Left ventricle myocardium inferior (tissue), 1 donor: Measurements from ENCODE around the gene PXDN. TPM values are rescaled to one million over a fixed set of nuclear protein-coding genes. Genes with fewer than 3 reads are reported as not detected.

Experiments used
- DNase-seq: peaks from one replicate; pipeline ENCODE4 v3.0.0-alpha.2; 2020
- H3K27ac ChIP-seq: fragments of 200-600 bp; replicated peaks from 2 replicates; pipeline ENCODE4 v1.8.0; 2021
- H3K27me3 ChIP-seq: fragments of 200-600 bp; 2 replicates; pipeline ENCODE4 v1.8.0; 2021; ENCODE audit warnings: low read depth
- H3K36me3 ChIP-seq: fragments of 200-600 bp; 2 replicates; pipeline ENCODE4 v1.8.0; 2021
- H3K4me1 ChIP-seq: fragments of 200-600 bp; 2 replicates; pipeline ENCODE4 v1.8.0; 2021
- H3K4me3 ChIP-seq: fragments of 200-600 bp; 2 replicates; pipeline ENCODE4 v1.8.0; 2021; ENCODE audit warnings: mild to moderate bottlenecking, moderate library complexity
- H3K9me3 ChIP-seq: fragments of 200-600 bp; replicated peaks from 2 replicates; pipeline ENCODE4 v1.8.0; 2021
- intact Hi-C: fragments of 100-400 bp; cut with micrococcal nuclease; formaldehyde crosslinking; loops from one replicate; pipeline ENCODE4 v1.11.0; 2022
- total RNA-seq: library from RNA; stranded (reverse); fragmentation: NEBNext Ultra II Directional; extraction: Animal tissue kit (Norgen Biotek cat#: 25700); gene quantifications from one replicate; pipeline ENCODE4 v1.2.1, GENCODE V29; 2021
- TF ChIP-seq, protein P1 (sequence below): fragments of 200-600 bp; IDR thresholded peaks from 2 replicates; pipeline ENCODE4 v1.8.0; 2021; ENCODE audit warnings: antibody characterized with exemption, mild to moderate bottlenecking, borderline replicate concordance
- donor health status: DM: no; HTN: yes; CAD: no; lungs with severe emphysema.

PXDN gene
- total RNA-seq, 1 donor from 2014 or later = 15.7 TPM

DNA sequence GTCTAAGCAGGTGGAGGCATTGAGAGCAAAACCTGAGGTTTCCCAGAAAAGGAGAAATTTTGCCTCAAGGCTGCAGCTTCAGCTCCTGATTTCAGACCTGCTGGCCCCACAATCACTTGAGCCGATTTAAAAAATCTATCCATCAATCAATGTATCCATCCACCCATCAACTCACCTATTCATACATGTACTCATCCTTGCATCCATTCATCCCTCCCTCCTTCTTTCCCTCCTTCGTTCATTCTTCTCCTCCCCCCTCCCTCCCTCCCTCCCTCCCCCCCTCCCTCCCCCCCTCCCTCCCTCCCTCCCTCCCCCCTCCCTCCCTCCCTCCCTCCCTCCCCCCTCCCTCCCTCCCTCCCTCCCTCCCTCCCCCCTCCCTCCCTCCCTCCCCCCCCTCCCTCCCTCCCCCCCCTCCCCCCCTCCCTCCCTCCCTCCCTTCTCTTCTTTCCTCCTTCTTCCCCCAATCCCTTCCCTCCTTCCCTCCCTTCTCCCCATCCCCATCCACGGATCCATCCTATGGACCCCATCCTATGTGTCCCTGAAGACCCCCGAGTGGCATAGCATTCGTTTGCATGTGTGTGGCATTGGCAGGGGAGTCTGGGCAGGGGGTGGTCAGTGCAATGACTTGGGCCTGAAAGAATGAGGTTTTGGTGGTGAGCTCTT lies 6.1 kb upstream of the PXDN start:
- Histone ChIP-seq H3K36me3 (no peaks in the 10 kb centered on the region), H3K4me1 (peaks cover 7% of the 10 kb centered on the region), H3K27me3 (peaks cover 72% of the 10 kb centered on the region), H3K9me3 (no peaks in the 10 kb centered on the region), H3K4me3 (no peak overlapping the region), H3K27ac (no peak overlapping the region)
- TF ChIP-seq, protein P1, sequence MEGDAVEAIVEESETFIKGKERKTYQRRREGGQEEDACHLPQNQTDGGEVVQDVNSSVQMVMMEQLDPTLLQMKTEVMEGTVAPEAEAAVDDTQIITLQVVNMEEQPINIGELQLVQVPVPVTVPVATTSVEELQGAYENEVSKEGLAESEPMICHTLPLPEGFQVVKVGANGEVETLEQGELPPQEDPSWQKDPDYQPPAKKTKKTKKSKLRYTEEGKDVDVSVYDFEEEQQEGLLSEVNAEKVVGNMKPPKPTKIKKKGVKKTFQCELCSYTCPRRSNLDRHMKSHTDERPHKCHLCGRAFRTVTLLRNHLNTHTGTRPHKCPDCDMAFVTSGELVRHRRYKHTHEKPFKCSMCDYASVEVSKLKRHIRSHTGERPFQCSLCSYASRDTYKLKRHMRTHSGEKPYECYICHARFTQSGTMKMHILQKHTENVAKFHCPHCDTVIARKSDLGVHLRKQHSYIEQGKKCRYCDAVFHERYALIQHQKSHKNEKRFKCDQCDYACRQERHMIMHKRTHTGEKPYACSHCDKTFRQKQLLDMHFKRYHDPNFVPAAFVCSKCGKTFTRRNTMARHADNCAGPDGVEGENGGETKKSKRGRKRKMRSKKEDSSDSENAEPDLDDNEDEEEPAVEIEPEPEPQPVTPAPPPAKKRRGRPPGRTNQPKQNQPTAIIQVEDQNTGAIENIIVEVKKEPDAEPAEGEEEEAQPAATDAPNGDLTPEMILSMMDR = no peak
- intact Hi-C loops = no loop called here
- DNase-seq = no peak

DNA sequence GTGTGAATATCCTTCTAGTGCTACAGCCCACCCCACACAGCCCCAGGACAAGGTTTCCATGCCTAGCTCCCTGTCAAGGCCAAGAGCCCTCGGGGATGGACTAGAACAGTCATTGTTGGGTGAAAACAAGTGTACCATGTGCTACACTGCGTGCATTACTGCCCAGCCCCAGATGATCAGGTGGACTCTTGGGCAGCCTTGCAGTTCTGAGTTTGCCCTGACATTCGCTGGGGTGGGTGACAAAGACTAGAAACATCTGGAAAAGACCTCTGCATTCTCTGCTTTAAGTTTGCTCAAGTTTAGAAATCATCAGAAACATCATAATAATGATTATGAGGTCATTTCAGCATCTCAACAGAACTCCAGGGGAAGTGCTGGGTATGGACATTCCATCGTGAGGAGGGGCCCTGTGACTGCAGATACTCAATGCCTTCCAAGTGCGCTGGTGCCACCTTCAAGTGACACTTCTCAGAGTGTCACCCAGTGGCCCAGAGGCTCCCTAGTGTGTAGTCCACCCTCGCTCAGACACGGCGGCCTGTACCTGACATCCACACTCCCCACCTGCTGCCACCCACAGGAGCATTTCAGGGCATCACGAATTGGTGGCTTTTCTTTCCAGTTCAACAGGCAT lies 5.3 kb upstream of the PXDN start:
- no peak for DNase-seq
- H3K36me3 ChIP-seq = no peaks in the 10 kb centered on the region
- no peak overlapping the region for H3K4me3 ChIP-seq
- H3K27me3 ChIP-seq = peaks cover 72% of the 10 kb centered on the region
- peaks cover 13% of the 10 kb centered on the region for H3K4me1 ChIP-seq
- no peak overlapping the region for H3K27ac ChIP-seq
- intact Hi-C loops = no loop called here
- TF ChIP-seq, protein P1 = no peak
- H3K9me3 ChIP-seq = no peaks in the 10 kb centered on the region

DNA sequence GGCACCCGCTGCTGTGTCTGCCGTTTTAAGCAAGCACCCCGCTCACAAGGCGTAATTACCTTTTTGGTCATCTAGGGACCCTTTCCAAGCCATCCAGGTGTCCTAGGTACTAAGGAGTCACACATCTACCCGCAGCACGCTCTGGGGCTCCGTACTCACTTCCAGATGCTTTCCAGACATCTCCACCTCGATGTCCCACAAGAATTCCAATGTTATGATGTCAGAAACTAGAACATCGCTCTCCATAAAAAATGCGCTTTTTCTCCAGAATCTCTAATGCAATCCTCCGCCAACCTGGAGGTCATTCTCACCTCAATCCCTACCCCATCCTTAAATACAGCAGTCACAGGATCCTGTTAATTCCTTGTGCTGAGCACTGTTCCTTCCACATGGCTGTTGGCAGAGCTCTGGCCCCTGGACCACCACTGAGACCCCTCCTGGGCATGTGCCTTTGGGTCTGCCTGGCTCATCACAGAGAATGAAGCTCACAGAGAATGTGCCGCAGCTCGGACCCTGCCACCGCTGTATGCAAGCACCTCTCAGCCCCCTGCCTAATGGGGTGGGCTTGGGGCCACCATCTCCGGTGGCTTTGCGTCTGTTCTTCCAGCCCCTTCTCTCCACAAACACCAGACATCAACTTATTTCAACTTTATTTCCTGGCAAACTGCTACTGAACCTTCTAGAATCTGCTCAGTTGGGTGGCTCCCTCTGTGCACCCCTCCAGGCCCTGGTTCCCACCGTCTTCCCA lies 4.6 kb upstream of the PXDN start:
- TF ChIP-seq, protein P1 = no peak
- no peak for DNase-seq
- Histone ChIP-seq H3K9me3 (no peaks in the 10 kb centered on the region), H3K27ac (no peak overlapping the region), H3K27me3 (peaks cover 72% of the 10 kb centered on the region), H3K36me3 (no peaks in the 10 kb centered on the region), H3K4me1 (peaks cover 20% of the 10 kb centered on the region), H3K4me3 (no peak overlapping the region)
- intact Hi-C loops = no loop called here

DNA sequence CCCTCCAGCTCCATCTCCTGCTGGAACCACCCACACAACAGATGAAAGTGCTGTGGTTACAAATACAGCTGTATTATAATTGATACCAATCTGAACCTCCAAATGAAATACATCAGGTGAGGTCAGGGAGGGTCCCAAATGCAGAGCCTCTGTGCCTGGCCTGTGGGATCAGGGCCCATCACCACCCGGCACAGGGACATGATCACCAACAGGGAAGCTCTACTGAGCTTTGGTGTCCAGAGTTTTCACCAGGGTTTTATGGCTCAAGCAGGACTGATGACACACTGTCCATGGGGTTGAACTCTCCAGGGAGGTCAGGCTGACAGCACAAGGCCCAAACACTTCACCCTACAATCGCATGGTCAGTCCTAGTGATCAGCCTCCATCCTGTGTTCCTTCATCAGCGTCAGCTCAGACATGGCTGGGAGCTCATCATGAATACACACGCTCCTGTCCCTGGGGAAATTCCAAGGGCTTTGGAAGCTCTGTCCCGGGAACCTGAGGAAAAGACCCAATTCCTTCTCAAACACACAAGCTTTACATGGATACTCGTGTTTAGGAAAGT lies 3.9 kb upstream of the PXDN start:
- peaks cover 71% of the 10 kb centered on the region for H3K27me3 ChIP-seq
- TF ChIP-seq, protein P1 = no peak
- no peaks in the 10 kb centered on the region for H3K36me3 ChIP-seq
- intact Hi-C loops = no loop called here
- DNase-seq = no peak
- no peak overlapping the region for H3K27ac ChIP-seq
- H3K9me3 ChIP-seq = no peaks in the 10 kb centered on the region
- H3K4me1 ChIP-seq = peaks cover 24% of the 10 kb centered on the region
- H3K4me3 ChIP-seq = no peak overlapping the region

DNA sequence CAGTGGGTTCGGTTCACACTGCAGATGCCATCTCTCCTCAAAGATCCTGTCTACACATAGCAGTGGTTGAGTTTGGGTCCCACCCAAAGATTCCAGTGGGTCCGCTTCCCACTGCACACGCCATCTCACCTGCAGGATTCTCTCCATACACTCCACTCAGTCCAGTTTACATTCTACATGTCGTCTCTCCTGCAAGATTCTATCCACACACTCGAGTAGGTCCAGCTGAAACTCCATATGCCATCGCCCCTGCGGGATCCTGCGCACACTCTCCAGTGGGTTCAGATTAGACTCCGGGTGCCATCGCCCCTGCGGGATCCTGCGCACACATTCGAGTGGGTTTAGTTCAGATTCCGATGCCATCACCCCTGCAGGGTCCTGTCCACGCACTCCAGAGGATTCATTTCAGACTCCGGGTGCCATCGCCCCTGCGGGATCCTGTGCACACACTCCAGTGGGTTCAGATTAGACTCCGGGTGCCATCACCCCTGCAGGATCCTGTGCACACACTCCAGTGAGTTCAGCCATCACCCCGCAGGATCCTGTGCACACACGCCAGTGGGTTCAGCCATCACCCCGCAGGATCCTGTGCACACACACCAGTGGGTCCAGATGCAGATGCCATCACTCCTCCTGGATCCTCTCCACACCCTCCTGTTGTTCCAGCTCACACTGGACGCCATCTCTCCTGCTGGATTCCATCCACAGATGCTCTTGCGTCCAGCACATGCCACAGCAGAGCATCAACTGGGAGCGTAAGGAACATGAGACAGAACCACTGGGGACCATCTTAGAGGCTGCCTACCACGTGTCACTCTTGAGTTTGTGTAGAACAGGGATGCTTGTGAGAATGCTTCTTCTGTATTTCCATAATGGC lies 3.0 kb upstream of the PXDN start:
- TF ChIP-seq, protein P1 = no peak
- no peak overlapping the region for H3K27ac ChIP-seq
- intact Hi-C loops = no loop called here

More for the DNA sequence above, 3.0 kb upstream of the PXDN start:
- Histone ChIP-seq H3K27me3 (peaks cover 69% of the 10 kb centered on the region), H3K4me3 (no peak overlapping the region), H3K9me3 (no peaks in the 10 kb centered on the region), H3K4me1 (peaks cover 34% of the 10 kb centered on the region), H3K36me3 (no peaks in the 10 kb centered on the region)
- DNase-seq = no peak
